WTC11 (cell line): ENCODE data around the gene CPNE9. TPM values are rescaled to one million over a fixed set of nuclear protein-coding genes. Genes with fewer than 3 reads are reported as not detected.

Experiments used
- ATAC-seq: fragments of 200-7000 bp; cut with Tn5 transposase; 2 replicates; pipeline ENCODE4 v1.10.0; 2021; ENCODE audit warnings: mild to moderate bottlenecking, moderate library complexity
- CTCF ChIA-PET: fragments of 300-600 bp; sonication (Branson Sonifier 250); formaldehyde crosslinking; loops from one replicate; lab custom pipeline; 2021; ENCODE audit warnings: antibody characterized with exemption; lab: Charles Lee
- POLR2A ChIA-PET: fragments of 350-600 bp; sonication (Branson Sonifier 250); formaldehyde crosslinking; loops from one replicate; lab custom pipeline; 2021; ENCODE audit warnings: antibody characterized with exemption; lab: Charles Lee
- DNase-seq: peaks from one replicate; pipeline ENCODE4 v3.0.0; 2021; ENCODE audit warnings: low spot score
- H3K27ac Mint-ChIP-seq: 2 replicates; pipeline ENCODE4 v1.8.0; 2021; ENCODE audit warnings: mixed read lengths
- H3K27me3 Mint-ChIP-seq: 2 replicates; pipeline ENCODE4 v1.8.0; 2021; ENCODE audit warnings: low read depth, mild to moderate bottlenecking, moderate library complexity, mixed read lengths
- H3K36me3 Mint-ChIP-seq: 2 replicates; pipeline ENCODE4 v1.8.0; 2021; ENCODE audit warnings: mixed read lengths
- H3K4me1 Mint-ChIP-seq: 2 replicates; pipeline ENCODE4 v1.8.0; 2022; ENCODE audit warnings: mixed read lengths
- H3K4me3 Mint-ChIP-seq: 2 replicates; pipeline ENCODE4 v1.8.0; 2021; ENCODE audit warnings: mild to moderate bottlenecking, moderate library complexity, mixed read lengths
- H3K9me3 Mint-ChIP-seq: 2 replicates; pipeline ENCODE4 v1.8.0; 2021; ENCODE audit warnings: mixed read lengths
- AFF4 ChIP-seq: sonication (generic); formaldehyde crosslinking; IDR thresholded peaks from 2 replicates; pipeline ENCODE4 v1.8.1; 2023; ENCODE audit warnings: mild to moderate bottlenecking, missing genetic modification reagents, borderline replicate concordance
- CDX4 ChIP-seq: fragments of 250-450 bp; sonication (Bioruptor Pico); IDR thresholded peaks from 2 replicates; pipeline ENCODE4 v1.9.0; 2021; ENCODE audit warnings: moderate library complexity, mild to moderate bottlenecking, inconsistent platforms, borderline replicate concordance
- EMX1 ChIP-seq: fragments of 250-450 bp; sonication (Bioruptor Pico); IDR thresholded peaks from 2 replicates; pipeline ENCODE4 v1.8.0; 2021; ENCODE audit warnings: mild to moderate bottlenecking
- GABPB1 ChIP-seq: sonication (generic); formaldehyde crosslinking; IDR thresholded peaks from 2 replicates; pipeline ENCODE4 v1.8.1; 2023; ENCODE audit warnings: mild to moderate bottlenecking, missing genetic modification reagents
- GRHL2 ChIP-seq: fragments of 250-450 bp; sonication (Bioruptor Pico); IDR thresholded peaks from 2 replicates; pipeline ENCODE4 v1.8.0; 2022; ENCODE audit warnings: mild to moderate bottlenecking, moderate library complexity; ENCODE audit not compliant: insufficient replicate concordance, severe bottlenecking
- JAZF1 ChIP-seq: fragments of 250-450 bp; sonication (Bioruptor Pico); IDR thresholded peaks from 2 replicates; pipeline ENCODE4 v1.9.0; 2021; ENCODE audit warnings: moderate library complexity, mild to moderate bottlenecking, inconsistent platforms
- NFATC4 ChIP-seq: fragments of 250-450 bp; sonication (Bioruptor Pico); IDR thresholded peaks from 2 replicates; pipeline ENCODE4 v1.9.0; 2021; ENCODE audit warnings: mild to moderate bottlenecking
- NFYB ChIP-seq: sonication (generic); formaldehyde crosslinking; conservative IDR thresholded peaks from 2 replicates; pipeline ENCODE4 v1.8.0; 2022; ENCODE audit warnings: low read depth, missing genetic modification reagents
- NR3C1 ChIP-seq: sonication (generic); formaldehyde crosslinking; conservative IDR thresholded peaks from 2 replicates; pipeline ENCODE4 v1.8.1; 2023; ENCODE audit warnings: low read depth, mild to moderate bottlenecking, missing genetic modification reagents
- SMAD3 ChIP-seq: sonication (generic); formaldehyde crosslinking; IDR thresholded peaks from 2 replicates; pipeline ENCODE4 v1.8.0; 2022; ENCODE audit warnings: missing genetic modification reagents, mild to moderate bottlenecking, borderline replicate concordance
- SOX15 ChIP-seq: fragments of 250-450 bp; sonication (Bioruptor Pico); IDR thresholded peaks from 2 replicates; pipeline ENCODE4 v1.9.0; 2021; ENCODE audit warnings: mild to moderate bottlenecking
- ZMAT4 ChIP-seq: fragments of 250-450 bp; sonication (Bioruptor Pico); IDR thresholded peaks from 2 replicates; pipeline ENCODE4 v1.9.0; 2021; ENCODE audit warnings: mild to moderate bottlenecking
- ZNF121 ChIP-seq: sonication (generic); formaldehyde crosslinking; IDR thresholded peaks from 2 replicates; pipeline ENCODE4 v1.8.0; 2023; ENCODE audit warnings: missing genetic modification reagents
- ZNF317 ChIP-seq: sonication (generic); formaldehyde crosslinking; IDR thresholded peaks from 2 replicates; pipeline ENCODE4 v1.8.1; 2023; ENCODE audit warnings: low read depth, mild to moderate bottlenecking, moderate library complexity, missing genetic modification reagents, borderline replicate concordance
- total RNA-seq: library from RNA; stranded (reverse); gene quantifications from 3 replicates; pipeline ENCODE4 v1.2.3, GENCODE V29; 2021
- TF ChIP-seq, protein P1 (sequence below): fragments of 250-450 bp; sonication (Bioruptor Pico); IDR thresholded peaks from 2 replicates; pipeline ENCODE4 v1.9.0; 2021; ENCODE audit warnings: mild to moderate bottlenecking
- TF ChIP-seq, protein P2 (sequence below): sonication (generic); formaldehyde crosslinking; IDR thresholded peaks from 2 replicates; pipeline ENCODE4 v1.8.1; 2022; ENCODE audit warnings: missing genetic modification reagents, borderline replicate concordance
- TF ChIP-seq, protein P3 (sequence below): sonication (generic); formaldehyde crosslinking; IDR thresholded peaks from 2 replicates; pipeline ENCODE4 v1.8.0; 2022; ENCODE audit warnings: mild to moderate bottlenecking, missing genetic modification reagents
- TF ChIP-seq, protein P4 (sequence below): sonication (generic); formaldehyde crosslinking; IDR thresholded peaks from 2 replicates; pipeline ENCODE4 v1.8.1; 2022; ENCODE audit warnings: low read depth, missing genetic modification reagents, borderline replicate concordance

CPNE9 gene
- total RNA-seq, 1 experiment from 2014 or later, result 3.2 TPM

- TF ChIP-seq, protein P1, sequence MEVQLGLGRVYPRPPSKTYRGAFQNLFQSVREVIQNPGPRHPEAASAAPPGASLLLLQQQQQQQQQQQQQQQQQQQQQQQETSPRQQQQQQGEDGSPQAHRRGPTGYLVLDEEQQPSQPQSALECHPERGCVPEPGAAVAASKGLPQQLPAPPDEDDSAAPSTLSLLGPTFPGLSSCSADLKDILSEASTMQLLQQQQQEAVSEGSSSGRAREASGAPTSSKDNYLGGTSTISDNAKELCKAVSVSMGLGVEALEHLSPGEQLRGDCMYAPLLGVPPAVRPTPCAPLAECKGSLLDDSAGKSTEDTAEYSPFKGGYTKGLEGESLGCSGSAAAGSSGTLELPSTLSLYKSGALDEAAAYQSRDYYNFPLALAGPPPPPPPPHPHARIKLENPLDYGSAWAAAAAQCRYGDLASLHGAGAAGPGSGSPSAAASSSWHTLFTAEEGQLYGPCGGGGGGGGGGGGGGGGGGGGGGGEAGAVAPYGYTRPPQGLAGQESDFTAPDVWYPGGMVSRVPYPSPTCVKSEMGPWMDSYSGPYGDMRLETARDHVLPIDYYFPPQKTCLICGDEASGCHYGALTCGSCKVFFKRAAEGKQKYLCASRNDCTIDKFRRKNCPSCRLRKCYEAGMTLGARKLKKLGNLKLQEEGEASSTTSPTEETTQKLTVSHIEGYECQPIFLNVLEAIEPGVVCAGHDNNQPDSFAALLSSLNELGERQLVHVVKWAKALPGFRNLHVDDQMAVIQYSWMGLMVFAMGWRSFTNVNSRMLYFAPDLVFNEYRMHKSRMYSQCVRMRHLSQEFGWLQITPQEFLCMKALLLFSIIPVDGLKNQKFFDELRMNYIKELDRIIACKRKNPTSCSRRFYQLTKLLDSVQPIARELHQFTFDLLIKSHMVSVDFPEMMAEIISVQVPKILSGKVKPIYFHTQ (CRISPR knock-in tag), result no peak
- TF ChIP-seq, protein P2, sequence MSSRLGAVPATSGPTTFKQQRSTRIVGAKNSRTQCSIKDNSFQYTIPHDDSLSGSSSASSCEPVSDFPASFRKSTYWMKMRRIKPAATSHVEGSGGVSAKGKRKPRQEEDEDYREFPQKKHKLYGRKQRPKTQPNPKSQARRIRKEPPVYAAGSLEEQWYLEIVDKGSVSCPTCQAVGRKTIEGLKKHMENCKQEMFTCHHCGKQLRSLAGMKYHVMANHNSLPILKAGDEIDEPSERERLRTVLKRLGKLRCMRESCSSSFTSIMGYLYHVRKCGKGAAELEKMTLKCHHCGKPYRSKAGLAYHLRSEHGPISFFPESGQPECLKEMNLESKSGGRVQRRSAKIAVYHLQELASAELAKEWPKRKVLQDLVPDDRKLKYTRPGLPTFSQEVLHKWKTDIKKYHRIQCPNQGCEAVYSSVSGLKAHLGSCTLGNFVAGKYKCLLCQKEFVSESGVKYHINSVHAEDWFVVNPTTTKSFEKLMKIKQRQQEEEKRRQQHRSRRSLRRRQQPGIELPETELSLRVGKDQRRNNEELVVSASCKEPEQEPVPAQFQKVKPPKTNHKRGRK, result no peak
- no peak for TF ChIP-seq ZMAT4 (CRISPR knock-in tag)
- no peak for TF ChIP-seq SMAD3
- no peak for TF ChIP-seq NFATC4 (CRISPR knock-in tag)
These were observed 8.3 kb upstream of the CPNE9 start (continued) for GRCh38 chr3:9695345-9695744.

DNA sequence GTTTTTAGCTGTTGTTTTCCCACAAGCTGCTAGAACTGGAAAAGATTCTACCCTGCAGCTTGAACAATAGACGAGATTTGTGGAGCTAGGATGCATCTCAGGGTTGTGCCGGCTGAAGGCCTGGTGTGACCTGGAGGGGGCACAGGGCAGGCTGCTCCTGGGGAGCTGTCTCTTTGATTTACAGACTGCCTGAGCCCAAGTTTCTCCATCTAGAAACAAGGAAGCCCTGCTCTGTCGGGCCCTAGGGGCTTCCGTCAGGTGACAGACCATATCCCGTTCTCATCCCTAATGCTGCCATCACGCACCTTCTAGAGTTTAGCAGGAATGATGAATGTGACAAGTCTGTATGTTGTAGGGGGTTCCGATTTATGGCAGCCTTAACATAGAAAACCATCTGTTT is 7.9 kb upstream of the CPNE9 start:
- ChIA-PET CTCF (interaction anchor here (2.4 kb wide), 1 partner anchor 31 kb away, joined by 12 read pairs; no protein-coding TSS in a partner anchor), POLR2A (no interaction called here)
- Mint-ChIP-seq H3K36me3 (no peaks in the 10 kb centered on the region), H3K27me3 (no peaks in the 10 kb centered on the region), H3K9me3 (no peaks in the 10 kb centered on the region), H3K27ac (no peak overlapping the region), H3K4me1 (no peaks in the 10 kb centered on the region), H3K4me3 (no peak overlapping the region)
- no peak for TF ChIP-seq GABPB1 (CRISPR knock-in tag)
- no peak for TF ChIP-seq NR3C1 (CRISPR knock-in tag)
- no peak for TF ChIP-seq EMX1 (CRISPR knock-in tag)
- TF ChIP-seq CDX4 (CRISPR knock-in tag), result no peak
- ATAC-seq (no peak), DNase-seq (no peak)

- POLR2A ChIA-PET, result no interaction called here
- Mint-ChIP-seq H3K4me1 (no peaks in the 10 kb centered on the region), H3K36me3 (no peaks in the 10 kb centered on the region), H3K9me3 (no peaks in the 10 kb centered on the region), H3K27ac (no peak overlapping the region), H3K27me3 (no peaks in the 10 kb centered on the region), H3K4me3 (no peak overlapping the region)
- CTCF ChIA-PET, result no interaction called here
- no peak for ATAC-seq
- no peak for DNase-seq
- TF ChIP-seq SOX15 (CRISPR knock-in tag), result no peak
- no peak for TF ChIP-seq JAZF1 (CRISPR knock-in tag)
- TF ChIP-seq, protein P3, sequence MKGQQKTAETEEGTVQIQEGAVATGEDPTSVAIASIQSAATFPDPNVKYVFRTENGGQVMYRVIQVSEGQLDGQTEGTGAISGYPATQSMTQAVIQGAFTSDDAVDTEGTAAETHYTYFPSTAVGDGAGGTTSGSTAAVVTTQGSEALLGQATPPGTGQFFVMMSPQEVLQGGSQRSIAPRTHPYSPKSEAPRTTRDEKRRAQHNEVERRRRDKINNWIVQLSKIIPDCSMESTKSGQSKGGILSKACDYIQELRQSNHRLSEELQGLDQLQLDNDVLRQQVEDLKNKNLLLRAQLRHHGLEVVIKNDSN, result no peak
- TF ChIP-seq ZNF317 (CRISPR knock-in tag), result no peak
- TF ChIP-seq, protein P4, sequence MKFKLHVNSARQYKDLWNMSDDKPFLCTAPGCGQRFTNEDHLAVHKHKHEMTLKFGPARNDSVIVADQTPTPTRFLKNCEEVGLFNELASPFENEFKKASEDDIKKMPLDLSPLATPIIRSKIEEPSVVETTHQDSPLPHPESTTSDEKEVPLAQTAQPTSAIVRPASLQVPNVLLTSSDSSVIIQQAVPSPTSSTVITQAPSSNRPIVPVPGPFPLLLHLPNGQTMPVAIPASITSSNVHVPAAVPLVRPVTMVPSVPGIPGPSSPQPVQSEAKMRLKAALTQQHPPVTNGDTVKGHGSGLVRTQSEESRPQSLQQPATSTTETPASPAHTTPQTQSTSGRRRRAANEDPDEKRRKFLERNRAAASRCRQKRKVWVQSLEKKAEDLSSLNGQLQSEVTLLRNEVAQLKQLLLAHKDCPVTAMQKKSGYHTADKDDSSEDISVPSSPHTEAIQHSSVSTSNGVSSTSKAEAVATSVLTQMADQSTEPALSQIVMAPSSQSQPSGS, result no peak
- TF ChIP-seq AFF4 (CRISPR knock-in tag), result no peak
- TF ChIP-seq NFYB, result no peak
- no peak for TF ChIP-seq GRHL2 (CRISPR knock-in tag)
- no peak for TF ChIP-seq SMAD3
- TF ChIP-seq ZNF121, result no peak
These were observed 7.0 kb upstream of the CPNE9 start for GRCh38 chr3:9696480-9697220.
